Smooth muscle cell (in vitro differentiated cells): ENCODE data around the gene CADPS2. TPM values are rescaled to one million over a fixed set of nuclear protein-coding genes. Genes with fewer than 3 reads are reported as not detected.
A peak's percentile ranks its signal among the peaks of the same experiment; 100 is the strongest.

Experiments used
- DNase-seq: peaks from one replicate; lab custom pipeline; 2025; ENCODE audit not compliant: unreplicated experiment; lab: John Stamatoyannopoulos, UW
- H2AFZ ChIP-seq: fragments of 200-600 bp; sonication (generic); 2 replicates; pipeline ENCODE4 v1.6.0; 2016; ENCODE audit warnings: antibody characterized with exemption, low read depth, mild to moderate bottlenecking
- H3F3A ChIP-seq: fragments of 200-600 bp; sonication (generic); 2 replicates; pipeline ENCODE4 v1.6.0; 2017; ENCODE audit warnings: antibody characterized with exemption, low read depth
- H3K27ac ChIP-seq: fragments of 200-600 bp; sonication (generic); 2 replicates; pipeline ENCODE4 v1.5.1; 2016; ENCODE audit warnings: low read depth, mild to moderate bottlenecking
- H3K27me3 ChIP-seq: fragments of 200-600 bp; sonication (generic); 2 replicates; pipeline ENCODE4 v1.6.1; 2016; ENCODE audit warnings: low read depth, mild to moderate bottlenecking
- H3K36me3 ChIP-seq: fragments of 200-600 bp; sonication (generic); 2 replicates; pipeline ENCODE4 v1.5.1; 2016; ENCODE audit warnings: low read depth
- H3K4me1 ChIP-seq: fragments of 200-600 bp; sonication (generic); 2 replicates; pipeline ENCODE4 v1.5.1; 2016; ENCODE audit warnings: low read depth
- H3K4me2 ChIP-seq: fragments of 200-600 bp; sonication (generic); 2 replicates; pipeline ENCODE4 v1.6.0; 2016; ENCODE audit warnings: mild to moderate bottlenecking
- H3K4me3 ChIP-seq: fragments of 200-600 bp; sonication (generic); 2 replicates; pipeline ENCODE4 v1.5.1; 2016; ENCODE audit warnings: mild to moderate bottlenecking
- H3K79me2 ChIP-seq: fragments of 200-600 bp; sonication (generic); 2 replicates; pipeline ENCODE4 v1.6.0; 2016; ENCODE audit warnings: low read depth, mild to moderate bottlenecking
- H3K9ac ChIP-seq: fragments of 200-600 bp; sonication (generic); 2 replicates; pipeline ENCODE4 v1.6.0; 2016; ENCODE audit warnings: low read depth
- H3K9me3 ChIP-seq: fragments of 200-600 bp; sonication (generic); replicated peaks from 2 replicates; pipeline ENCODE4 v1.5.1; 2016; ENCODE audit warnings: low read depth
- H4K20me1 ChIP-seq: fragments of 200-600 bp; sonication (generic); 2 replicates; pipeline ENCODE4 v1.6.0; 2016; ENCODE audit warnings: low read depth
- WGBS: methylation state at CpG from one replicate; pipeline ENCODE4 v1.1.7; 2016; ENCODE audit warnings: low lambda C conversion rate; 5-methylcytosine and 5-hydroxymethylcytosine counted together
- polyA plus RNA-seq: library from polyadenylated mRNA; unstranded; fragments of >200 nt; fragmentation: Nextera tagmentation; extraction: Ambion mirVana; gene quantifications from 2 replicates; pipeline ENCODE4 v1.2.1, GENCODE V29; 2016
- total RNA-seq: library from RNA; depleted of rRNA; stranded (reverse); fragments of >200 nt; gene quantifications from 2 replicates; pipeline ENCODE4 v1.2.3, GENCODE V29; 2014
- TF ChIP-seq, protein P1 (sequence below): fragments of 200-600 bp; sonication (generic); IDR thresholded peaks from 2 replicates; pipeline ENCODE4 v1.5.1; 2017; ENCODE audit warnings: borderline replicate concordance, mild to moderate bottlenecking, antibody characterized with exemption; ENCODE audit not compliant: insufficient read depth, poor library complexity, severe bottlenecking

The CADPS2 gene
- total and polyA plus RNA-seq, 2 experiments from 2014 or later: 8.5 to 15.6 TPM

- Histone ChIP-seq H3K36me3 (no peaks in the 10 kb centered on the region), H3K27me3 (peaks cover 100% of the 10 kb centered on the region), H4K20me1 (no peaks in the 10 kb centered on the region), H2AFZ (no peak overlapping the region), H3K9me3 (no peaks in the 10 kb centered on the region), H3K4me1 (peaks cover 31% of the 10 kb centered on the region), H3K9ac (no peak overlapping the region), H3K4me3 (peak overlapping the region; percentile 35), H3K27ac (no peak overlapping the region), H3K4me2 (peak overlapping the region; percentile 80), H3K79me2 (no peaks in the 10 kb centered on the region), H3F3A (no peaks in the 10 kb centered on the region)
- 5% methylated on average over 34 of the region's 34 CpGs for WGBS
- no peak for DNase-seq
- TF ChIP-seq, protein P1, sequence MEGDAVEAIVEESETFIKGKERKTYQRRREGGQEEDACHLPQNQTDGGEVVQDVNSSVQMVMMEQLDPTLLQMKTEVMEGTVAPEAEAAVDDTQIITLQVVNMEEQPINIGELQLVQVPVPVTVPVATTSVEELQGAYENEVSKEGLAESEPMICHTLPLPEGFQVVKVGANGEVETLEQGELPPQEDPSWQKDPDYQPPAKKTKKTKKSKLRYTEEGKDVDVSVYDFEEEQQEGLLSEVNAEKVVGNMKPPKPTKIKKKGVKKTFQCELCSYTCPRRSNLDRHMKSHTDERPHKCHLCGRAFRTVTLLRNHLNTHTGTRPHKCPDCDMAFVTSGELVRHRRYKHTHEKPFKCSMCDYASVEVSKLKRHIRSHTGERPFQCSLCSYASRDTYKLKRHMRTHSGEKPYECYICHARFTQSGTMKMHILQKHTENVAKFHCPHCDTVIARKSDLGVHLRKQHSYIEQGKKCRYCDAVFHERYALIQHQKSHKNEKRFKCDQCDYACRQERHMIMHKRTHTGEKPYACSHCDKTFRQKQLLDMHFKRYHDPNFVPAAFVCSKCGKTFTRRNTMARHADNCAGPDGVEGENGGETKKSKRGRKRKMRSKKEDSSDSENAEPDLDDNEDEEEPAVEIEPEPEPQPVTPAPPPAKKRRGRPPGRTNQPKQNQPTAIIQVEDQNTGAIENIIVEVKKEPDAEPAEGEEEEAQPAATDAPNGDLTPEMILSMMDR: no peak
Observed at GRCh38 chr7:122311734-122312450, 574.4 kb downstream of the CADPS2 start.

DNA sequence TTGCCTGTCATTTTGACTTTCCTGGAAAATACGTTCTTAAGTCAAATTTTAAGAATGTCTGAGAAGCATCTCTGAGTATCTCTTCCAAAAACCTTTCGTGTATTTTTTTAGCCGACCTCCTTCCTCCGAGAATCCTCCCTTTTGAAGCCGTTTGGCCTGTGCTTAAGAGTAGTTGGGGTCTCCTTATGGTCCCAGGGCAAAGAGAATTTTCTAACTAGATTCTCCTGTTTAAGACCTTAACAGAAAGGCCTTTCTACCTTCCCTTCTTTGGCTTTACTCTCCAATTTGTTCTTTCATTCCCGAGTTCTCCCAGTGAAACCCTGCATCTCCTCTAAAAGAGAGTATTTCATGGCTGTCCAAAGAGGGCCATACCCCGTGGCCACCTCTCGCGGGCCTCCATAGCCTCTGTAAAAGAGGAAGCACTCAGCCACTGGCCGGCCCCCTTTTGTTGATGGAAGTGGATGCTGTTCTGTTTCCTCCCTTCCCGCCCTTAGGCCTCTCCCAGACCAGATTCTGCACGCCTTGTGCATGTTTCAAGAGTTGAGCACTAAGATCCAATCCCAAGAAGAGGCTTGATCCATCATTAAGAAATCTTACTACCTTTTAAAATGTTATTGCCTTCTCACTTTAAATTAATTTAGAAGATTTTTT lies 575.1 kb downstream of the CADPS2 start:
- Histone ChIP-seq H3K27me3 (peaks cover 100% of the 10 kb centered on the region), H3K4me1 (peaks cover 31% of the 10 kb centered on the region), H3K79me2 (no peaks in the 10 kb centered on the region), H3K9ac (no peak overlapping the region), H3K27ac (no peak overlapping the region), H2AFZ (no peak overlapping the region), H3F3A (no peaks in the 10 kb centered on the region), H3K4me3 (peak overlapping the region; percentile 35), H3K4me2 (peak overlapping the region; percentile 92), H4K20me1 (no peaks in the 10 kb centered on the region), H3K9me3 (no peaks in the 10 kb centered on the region), H3K36me3 (no peaks in the 10 kb centered on the region)
- WGBS: 16% methylated on average over 12 of the region's 12 CpGs
- no peak for DNase-seq
- TF ChIP-seq, protein P1: no peak

DNA sequence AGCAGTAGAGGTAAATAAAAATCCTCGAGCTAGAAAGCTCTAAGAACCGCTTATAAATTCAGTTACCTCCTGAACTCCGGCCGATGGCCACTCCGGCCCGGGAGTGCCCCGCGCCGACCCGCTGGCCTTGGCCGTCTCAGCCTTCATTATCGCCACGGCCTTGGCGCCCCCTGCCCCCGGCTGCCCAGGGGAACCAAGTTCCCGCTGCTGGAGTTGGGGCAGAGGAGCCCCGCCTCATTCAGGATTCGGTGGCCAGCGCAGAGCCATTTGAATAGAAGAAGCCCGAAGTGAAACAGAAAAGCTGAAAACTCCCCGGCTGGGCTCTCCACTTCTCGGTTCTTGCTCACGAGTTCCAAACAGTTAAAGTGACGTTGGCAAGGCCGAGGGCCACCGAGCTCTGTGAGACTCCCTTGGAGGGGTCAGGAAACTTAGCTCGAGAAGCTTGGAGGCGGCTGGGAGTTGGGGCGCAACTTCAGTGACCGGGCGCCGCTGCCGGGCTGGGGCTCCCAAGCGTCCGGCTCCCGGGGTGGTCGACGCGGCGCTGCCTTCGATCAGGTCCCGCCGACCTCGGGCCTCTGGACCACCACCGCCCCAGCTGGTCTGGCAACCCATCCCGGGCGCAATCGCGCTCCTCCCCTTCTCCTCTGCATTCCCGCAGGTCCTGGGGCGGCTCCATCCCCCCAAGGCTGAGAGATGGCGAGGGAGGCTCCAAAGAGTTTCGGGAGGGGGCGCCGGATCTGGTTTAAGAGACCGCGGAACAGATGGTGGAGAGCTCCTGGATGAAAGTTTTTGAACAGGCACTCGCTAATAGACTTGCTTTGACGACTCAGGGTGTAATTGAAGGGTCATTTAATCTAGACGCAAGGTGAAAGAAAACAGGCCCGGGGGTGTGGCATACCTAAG lies 575.9 kb downstream of the CADPS2 start:
- Histone ChIP-seq H3K4me2 (peak overlapping the region; percentile 92), H3K79me2 (no peaks in the 10 kb centered on the region), H3K27ac (no peak overlapping the region), H3K27me3 (peaks cover 100% of the 10 kb centered on the region), H3K4me3 (peak overlapping the region; percentile 59), H3K4me1 (peaks cover 31% of the 10 kb centered on the region), H3F3A (no peaks in the 10 kb centered on the region), H3K9ac (no peak overlapping the region), H3K36me3 (no peaks in the 10 kb centered on the region), H2AFZ (peak overlapping the region; percentile 80), H4K20me1 (no peaks in the 10 kb centered on the region), H3K9me3 (no peaks in the 10 kb centered on the region)
- TF ChIP-seq, protein P1: no peak
- DNase-seq: no peak
- WGBS: 1% methylated on average over 51 of the region's 61 CpGs
